GM15510 (cell line): ENCODE data around the gene TCF3.

Source experiments
- POLR2A ChIP-seq: IDR thresholded peaks from 3 replicates; pipeline ENCODE4 v1.6.1; 2011; ENCODE audit warnings: borderline replicate concordance; ENCODE audit not compliant: insufficient read length; ENCODE audit errors: extremely low read depth

TCF3 gene

GRCh38 chr19:1648459-1648849 is 4.0 kb downstream of the TCF3 start:
- no peak for TF ChIP-seq POLR2A

GRCh38 chr19:1647501-1648458 is 4.6 kb downstream of the TCF3 start:
- peak; percentile 41 for TF ChIP-seq POLR2A

GRCh38 chr19:1646659-1647453 is 5.6 kb downstream of the TCF3 start:
- TF ChIP-seq POLR2A, result peak; percentile 9

GRCh38 chr19:1646149-1646548 is 6.3 kb downstream of the TCF3 start:
- TF ChIP-seq POLR2A, result no peak

DNA sequence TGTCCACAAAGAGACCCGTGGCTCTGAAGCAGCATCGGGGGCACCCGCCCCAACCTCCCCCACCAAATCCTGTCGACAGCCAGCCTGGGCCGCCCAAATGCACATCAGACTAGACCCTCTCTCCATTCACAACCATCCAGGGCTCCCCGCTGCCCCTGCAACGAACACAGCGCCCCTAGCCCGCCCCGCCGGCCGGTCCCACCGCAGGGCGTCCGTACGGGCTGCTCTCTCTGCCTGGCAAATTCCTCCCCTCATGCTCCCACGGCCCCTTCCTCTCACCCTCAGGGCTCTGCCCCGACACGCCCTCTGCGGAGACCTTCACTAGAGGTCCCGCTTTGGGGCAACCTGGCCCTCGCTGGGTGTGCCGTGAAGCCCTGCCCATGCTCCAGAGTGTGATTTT is 7.1 kb downstream of the TCF3 start:
- TF ChIP-seq POLR2A, result no peak

- no peak for TF ChIP-seq POLR2A
Measured at GRCh38 chr19:1644070-1644469, 8.3 kb downstream of the TCF3 start.

DNA sequence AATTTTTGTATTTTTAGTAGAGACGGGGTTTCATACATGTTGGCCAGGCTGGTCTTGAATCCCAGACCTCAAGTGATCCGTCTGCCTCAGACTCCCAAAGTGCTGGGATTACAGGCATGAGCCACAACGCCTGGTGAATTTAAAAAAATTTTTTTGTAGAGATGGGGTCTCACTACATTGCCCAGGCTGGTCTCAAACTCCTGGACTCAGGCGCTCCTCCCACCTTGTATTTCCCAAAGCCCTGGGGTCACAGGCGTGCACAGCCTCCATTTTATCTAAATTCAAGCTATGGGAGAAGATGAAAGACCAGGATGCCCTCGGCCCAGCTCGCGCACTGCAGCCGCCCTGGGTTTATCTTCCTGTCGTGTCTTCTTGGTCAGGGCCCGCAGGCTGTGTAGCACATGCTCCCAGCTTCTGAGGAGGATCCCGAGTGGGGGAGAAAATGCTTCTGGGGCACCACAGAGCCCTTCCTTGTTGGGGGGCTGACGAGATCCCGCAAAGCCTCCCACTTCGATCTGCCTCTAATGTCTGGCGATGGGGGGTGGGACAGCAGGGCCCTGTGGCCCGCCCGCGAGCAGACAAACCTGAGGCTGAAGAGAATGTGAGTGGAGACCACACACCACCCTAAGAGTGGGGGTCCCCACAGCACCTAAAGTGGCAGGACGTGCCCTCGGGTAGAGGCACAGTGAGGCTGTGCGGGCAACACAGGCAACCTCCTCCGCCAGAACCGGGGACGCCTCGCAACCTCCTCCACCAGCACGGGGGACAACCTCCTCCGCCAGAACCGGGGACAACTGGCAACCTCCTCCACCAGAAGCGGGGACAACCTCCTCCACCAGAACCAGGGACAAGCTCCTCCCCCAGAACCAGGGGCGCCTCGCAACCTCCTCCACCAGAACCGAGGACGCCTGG is 15.8 kb downstream of the TCF3 start:
- TF ChIP-seq POLR2A, result no peak

- no peak for TF ChIP-seq POLR2A
Measured at GRCh38 chr19:1634938-1635243, 17.5 kb downstream of the TCF3 start.

DNA sequence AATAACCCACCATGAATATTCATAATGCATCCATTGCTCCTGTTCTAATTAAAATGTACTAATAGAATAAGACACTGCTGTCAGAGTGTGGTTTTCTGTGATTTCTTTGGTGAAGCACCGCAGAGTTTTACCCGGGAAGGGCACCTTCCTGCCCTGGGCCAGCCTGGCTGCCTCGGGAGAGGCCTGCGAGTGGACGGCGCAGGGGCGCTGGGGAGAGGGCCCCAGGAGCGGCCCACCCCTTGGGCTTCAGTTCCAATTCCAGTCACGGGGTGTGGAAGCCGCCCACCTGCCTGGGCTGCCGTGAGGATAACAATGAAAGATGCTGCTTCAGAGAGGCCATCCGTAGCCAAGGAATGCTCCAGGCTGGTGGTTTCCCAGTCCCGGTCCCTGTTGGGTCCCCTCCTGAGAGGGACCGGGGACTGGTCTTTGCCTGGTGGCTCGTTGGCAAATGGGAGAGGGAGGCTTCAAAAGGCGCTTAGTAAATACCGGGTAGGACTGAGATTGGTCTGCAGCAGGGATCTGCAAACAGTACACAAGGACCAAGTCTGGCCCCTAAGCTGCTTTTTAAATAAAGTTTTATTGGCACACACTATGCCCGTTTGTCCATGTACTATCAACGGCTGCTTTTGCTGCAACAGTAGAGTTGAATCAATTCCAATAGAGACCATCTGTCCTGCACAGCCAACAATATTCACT is 18.0 kb downstream of the TCF3 start:
- TF ChIP-seq POLR2A, result no peak

DNA sequence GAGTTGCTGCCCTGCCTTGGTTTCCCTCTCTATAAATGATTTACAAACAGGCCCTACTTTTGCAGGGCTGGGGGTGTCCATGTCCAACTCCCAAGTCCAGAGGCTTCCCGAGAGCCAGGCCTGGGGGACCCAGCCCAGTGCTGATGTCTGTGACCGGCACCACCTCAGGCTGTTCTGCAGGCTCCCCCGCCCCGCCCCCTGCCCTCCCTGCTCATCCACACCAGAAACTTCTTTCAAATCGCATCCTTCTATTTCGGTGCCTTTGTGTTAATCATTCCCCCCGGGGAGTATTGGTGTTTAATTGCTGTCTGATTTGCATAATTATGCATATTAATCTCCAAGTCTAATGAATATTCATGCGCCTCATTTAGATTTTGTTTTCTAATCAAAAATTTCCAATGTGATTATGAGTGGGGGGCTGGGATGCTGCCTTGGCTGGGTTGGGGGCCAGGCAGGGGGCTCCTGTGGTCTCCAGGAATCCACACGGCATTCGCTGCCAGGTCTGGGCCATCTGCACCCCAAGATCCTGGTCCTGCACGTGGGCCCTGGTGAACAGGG is 19.1 kb downstream of the TCF3 start:
- TF ChIP-seq POLR2A, result no peak

- no peak for TF ChIP-seq POLR2A
Measured at GRCh38 chr19:1632462-1633268, 19.8 kb downstream of the TCF3 start.

DNA sequence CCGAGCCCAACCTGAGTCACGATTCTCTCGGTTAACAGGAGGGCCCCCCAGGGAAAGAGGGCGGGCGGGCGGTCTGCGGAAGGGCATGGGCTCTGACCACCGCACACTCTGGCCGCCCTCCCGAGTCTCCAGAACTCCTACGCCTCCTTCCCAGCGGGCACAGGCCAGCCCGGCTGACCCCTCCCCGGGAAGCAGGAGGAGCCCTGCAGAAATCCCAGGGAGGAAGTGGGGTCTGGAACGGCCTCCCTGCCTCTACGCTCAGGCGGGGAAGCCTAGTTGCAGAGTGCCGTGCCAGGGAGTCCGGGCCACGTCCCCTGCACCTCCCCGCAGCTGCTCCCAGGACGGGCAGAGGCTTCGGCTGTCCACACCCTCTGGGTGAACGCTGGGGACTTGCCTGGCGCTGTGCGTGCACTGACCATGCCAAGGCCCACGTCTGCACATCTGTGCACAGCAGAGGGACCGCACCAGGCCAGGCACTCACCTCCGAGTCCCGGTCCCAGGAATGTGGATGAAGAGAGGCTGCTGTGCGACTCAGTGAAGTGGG is 20.8 kb downstream of the TCF3 start:
- TF ChIP-seq POLR2A, result no peak

GRCh38 chr19:1630811-1631210 is 21.6 kb downstream of the TCF3 start:
- TF ChIP-seq POLR2A, result peak; percentile 30
